HepG2 (cell line): ENCODE data around the gene ZNRF4.

ENCODE experiments used
- CREB1 ChIP-seq, 2 experiments: fragments of 450-650 bp in 1 of 2; IDR thresholded peaks; 2 replicates each; pipeline ENCODE4 v1.6.1; 2016 to 2017; ENCODE audit warnings: control low read depth in 1 of 2, mild to moderate bottlenecking in 1 of 2, missing compliant biosample characterization in 1 of 2, missing genetic modification characterization in 1 of 2
- EHMT2 ChIP-seq: fragments of 200-600 bp; sonication (generic); IDR thresholded peaks from 2 replicates; pipeline ENCODE4 v1.7.0; 2017; ENCODE audit warnings: antibody characterized with exemption, low read depth, low read length, borderline replicate concordance
- FOXK1 ChIP-seq: sonication (generic); formaldehyde crosslinking; IDR thresholded peaks from 2 replicates; pipeline ENCODE4 v1.4.0; 2020; ENCODE audit warnings: low read depth, missing genetic modification reagents, borderline replicate concordance
- MAX ChIP-seq: IDR thresholded peaks from 2 replicates; pipeline ENCODE4 v1.6.1; 2012; ENCODE audit warnings: inconsistent platforms

DNA sequence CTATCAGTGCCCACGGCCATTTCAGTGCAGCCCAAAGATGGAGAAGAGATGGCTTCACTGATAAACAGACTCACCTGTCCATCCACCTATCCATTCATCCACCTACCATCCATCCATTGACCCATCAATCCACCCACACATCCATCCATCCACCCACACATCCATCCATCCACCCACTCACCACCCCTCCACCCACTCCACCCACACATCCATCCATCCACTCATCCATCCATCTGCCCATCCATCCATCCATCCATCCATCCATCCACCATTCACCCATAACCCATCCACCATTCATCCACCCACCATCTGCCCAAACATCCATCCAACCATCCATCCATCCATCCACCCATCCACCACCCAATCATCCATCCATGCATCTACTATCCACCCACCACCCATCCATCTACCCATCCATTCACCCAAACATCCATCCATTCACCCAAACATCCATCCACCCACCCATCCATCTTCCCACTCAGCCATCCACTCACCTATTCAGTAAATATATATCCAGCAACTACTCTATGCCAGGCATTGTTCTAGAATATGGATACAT, 31.6 kb upstream of the ZNRF4 start:
- TF ChIP-seq EHMT2: no peak
- no peak for TF ChIP-seq MAX
- no peak for TF ChIP-seq CREB1 (IDR thresholded peaks at IDR 0.05)
- no peak for TF ChIP-seq CREB1 (CRISPR knock-in tag; IDR thresholded peaks at IDR 0.05)
- no peak for TF ChIP-seq FOXK1 (CRISPR knock-in tag)
